Right lobe of liver (tissue), 6 donors: ENCODE data around the gene RPS6KA4. TPM values are rescaled to one million over a fixed set of nuclear protein-coding genes. Genes with fewer than 3 reads are reported as not detected.
A peak's percentile ranks its signal among the peaks of the same experiment; 100 is the strongest.

Source experiments
- ATAC-seq, 4 donors: fragments of 200-7000 bp; cut with Tn5 transposase; one replicate each; pipeline ENCODE4 v1.9.1; 2020; ENCODE audit warnings: mild to moderate bottlenecking in 4 of 4, moderate library complexity in 4 of 4
- DNase-seq, 3 donors: peaks; one replicate each; pipeline ENCODE4 v3.0.0-alpha.2; 2020
- H3K27ac ChIP-seq, 3 donors: fragments of 200-600 bp; one replicate each; pipeline ENCODE4 v1.8.0; 2022
- H3K27me3 ChIP-seq, 2 donors: fragments of 200-600 bp; one replicate each; pipeline ENCODE4 v1.8.0; 2022
- H3K36me3 ChIP-seq, 4 donors: fragments of 200-600 bp; sonication (generic) in 1 of 4; one replicate each; pipeline versions ENCODE4 v1.5.1 to v1.8.0; 2017 to 2022; ENCODE audit warnings: control low read depth in 1 of 4
- H3K4me1 ChIP-seq, 4 donors: fragments of 200-600 bp; sonication (generic) in 1 of 4; one replicate each; pipeline versions ENCODE4 v1.5.1 to v1.8.0; 2017 to 2022; ENCODE audit warnings: control low read depth in 1 of 4
- H3K4me3 ChIP-seq, 3 donors: fragments of 200-600 bp; one replicate each; pipeline ENCODE4 v1.8.0; 2022
- H3K9me3 ChIP-seq, 4 donors: fragments of 200-600 bp; sonication (generic) in 1 of 4; one replicate each; pipeline versions ENCODE4 v1.5.1 to v1.8.0; 2017 to 2022; ENCODE audit warnings: control low read depth in 1 of 4
- POLR2A ChIP-seq: fragments of 450-650 bp; IDR thresholded peaks from one replicate; pipeline ENCODE4 v1.6.1; 2017; ENCODE audit warnings: antibody characterized with exemption, mild to moderate bottlenecking
- WGBS: methylation state at CpG from one replicate; pipeline ENCODE4 v1.1.6; 2018; ENCODE audit warnings: low coverage, low lambda C conversion rate; ENCODE audit not compliant: insufficient coverage; ENCODE audit errors: missing lambda C conversion rate; 5-methylcytosine and 5-hydroxymethylcytosine counted together
- intact Hi-C, 2 donors: fragments of 100-400 bp; cut with DNase I; formaldehyde crosslinking; loops; one replicate each; pipeline versions ENCODE4 v1.11.2 to v1.14.1; 2022
- total RNA-seq, 6 experiments: library from RNA; depleted of rRNA in 2 of 6; stranded (reverse); fragments of >200 nt in 2 of 6; fragmentation: NEBNext Ultra II Directional in 3 of 6; extraction: Animal tissue kit (Norgen Biotek cat#: 25700) in 3 of 6; gene quantifications; one replicate each; pipeline versions ENCODE4 v1.1.0 to v1.2.4, GENCODE V29; 2016 to 2023
- TF ChIP-seq, protein P1 (sequence below), 4 donors: fragments of 200-600 bp in 3 of 4; fragments of 450-650 bp in 1 of 4; IDR thresholded peaks; one replicate each; pipeline versions ENCODE4 v1.5.1 to v1.8.0; 2016 to 2022; ENCODE audit warnings: antibody characterized with exemption in 4 of 4, mild to moderate bottlenecking in 2 of 4
- donor health status: DM: no; HTN: yes; CAD: no.
- donor health status: DM: no; HTN: no; CAD: no.
- donor health status: DM: no; HTN: no; CAD: no.
- donor health status: DM: no; HTN: yes; CAD: no.
- donor health status: DM: no; HTN: yes; CAD: no.

Gene RPS6KA4
- total RNA-seq, 6 experiments from 2014 or later, result 6.6 to 17.9 (median 10.3) TPM

DNA sequence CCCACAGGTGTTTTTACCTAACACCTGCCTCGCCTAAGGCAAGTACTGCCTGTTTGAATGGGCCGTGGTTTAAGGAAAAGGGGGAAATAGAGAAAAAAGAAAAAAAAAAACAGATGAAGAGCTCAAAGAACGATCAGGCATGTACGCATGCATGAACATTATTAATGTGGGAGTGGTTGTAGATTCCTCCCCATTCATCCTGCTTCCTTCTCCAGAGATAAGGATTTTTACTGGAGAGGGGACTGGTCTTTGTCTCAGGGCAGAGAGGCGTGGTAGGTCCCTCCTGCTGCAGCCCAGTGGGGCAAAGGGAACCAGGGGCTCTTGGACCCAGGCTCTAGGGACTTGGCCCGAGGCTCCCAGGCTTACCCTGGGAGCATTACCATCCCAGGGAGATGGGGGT lies 23.1 kb downstream of the RPS6KA4 start:
- Histone ChIP-seq H3K4me1 (no peaks in the 10 kb centered on the region), H3K36me3 (no peaks in the 10 kb centered on the region), H3K9me3 (no peaks in the 10 kb centered on the region), H3K27me3 (no peaks in the 10 kb centered on the region), H3K4me3 (no peak overlapping the region), H3K27ac (no peak overlapping the region)
- DNase-seq (no peak), ATAC-seq (no peak)
- intact Hi-C loops, result no loop called here
- TF ChIP-seq POLR2A, result no peak
- TF ChIP-seq, protein P1, sequence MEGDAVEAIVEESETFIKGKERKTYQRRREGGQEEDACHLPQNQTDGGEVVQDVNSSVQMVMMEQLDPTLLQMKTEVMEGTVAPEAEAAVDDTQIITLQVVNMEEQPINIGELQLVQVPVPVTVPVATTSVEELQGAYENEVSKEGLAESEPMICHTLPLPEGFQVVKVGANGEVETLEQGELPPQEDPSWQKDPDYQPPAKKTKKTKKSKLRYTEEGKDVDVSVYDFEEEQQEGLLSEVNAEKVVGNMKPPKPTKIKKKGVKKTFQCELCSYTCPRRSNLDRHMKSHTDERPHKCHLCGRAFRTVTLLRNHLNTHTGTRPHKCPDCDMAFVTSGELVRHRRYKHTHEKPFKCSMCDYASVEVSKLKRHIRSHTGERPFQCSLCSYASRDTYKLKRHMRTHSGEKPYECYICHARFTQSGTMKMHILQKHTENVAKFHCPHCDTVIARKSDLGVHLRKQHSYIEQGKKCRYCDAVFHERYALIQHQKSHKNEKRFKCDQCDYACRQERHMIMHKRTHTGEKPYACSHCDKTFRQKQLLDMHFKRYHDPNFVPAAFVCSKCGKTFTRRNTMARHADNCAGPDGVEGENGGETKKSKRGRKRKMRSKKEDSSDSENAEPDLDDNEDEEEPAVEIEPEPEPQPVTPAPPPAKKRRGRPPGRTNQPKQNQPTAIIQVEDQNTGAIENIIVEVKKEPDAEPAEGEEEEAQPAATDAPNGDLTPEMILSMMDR (IDR thresholded peaks at IDR 0.05), result no peak
- WGBS, result 27% methylated on average over 2 of the region's 6 CpGs

DNA sequence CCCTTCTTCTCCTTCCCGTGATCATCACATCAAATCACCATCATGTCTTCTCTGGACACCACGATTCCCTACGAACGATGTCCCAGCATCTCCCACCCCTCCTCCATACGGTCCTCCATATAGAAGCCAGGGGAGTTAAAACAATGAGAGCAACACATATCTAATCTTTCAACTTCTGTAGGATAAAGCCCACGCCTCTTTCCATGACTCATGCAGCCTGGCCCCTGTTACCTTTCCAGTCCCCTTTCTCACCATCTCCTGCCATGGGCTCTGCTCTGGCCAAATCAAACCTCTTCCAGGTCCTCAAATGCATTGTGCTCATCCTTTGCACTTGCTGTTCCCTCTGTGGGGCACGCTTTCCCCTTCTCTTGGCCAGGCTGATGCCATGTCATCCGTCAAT lies 23.6 kb downstream of the RPS6KA4 start:
- ATAC-seq (no peak), DNase-seq (no peak)
- H3K36me3 ChIP-seq, result no peaks in the 10 kb centered on the region
- no peaks in the 10 kb centered on the region for H3K9me3 ChIP-seq
- WGBS, result 45% methylated on average over 5 of the region's 8 CpGs
- TF ChIP-seq, protein P1 (IDR thresholded peaks at IDR 0.05), result no peak
- TF ChIP-seq POLR2A, result no peak
- H3K4me1 ChIP-seq, result no peaks in the 10 kb centered on the region
- H3K27ac ChIP-seq, result no peak overlapping the region
- intact Hi-C loops, result no loop called here
- H3K27me3 ChIP-seq, result no peaks in the 10 kb centered on the region
- no peak overlapping the region for H3K4me3 ChIP-seq

DNA sequence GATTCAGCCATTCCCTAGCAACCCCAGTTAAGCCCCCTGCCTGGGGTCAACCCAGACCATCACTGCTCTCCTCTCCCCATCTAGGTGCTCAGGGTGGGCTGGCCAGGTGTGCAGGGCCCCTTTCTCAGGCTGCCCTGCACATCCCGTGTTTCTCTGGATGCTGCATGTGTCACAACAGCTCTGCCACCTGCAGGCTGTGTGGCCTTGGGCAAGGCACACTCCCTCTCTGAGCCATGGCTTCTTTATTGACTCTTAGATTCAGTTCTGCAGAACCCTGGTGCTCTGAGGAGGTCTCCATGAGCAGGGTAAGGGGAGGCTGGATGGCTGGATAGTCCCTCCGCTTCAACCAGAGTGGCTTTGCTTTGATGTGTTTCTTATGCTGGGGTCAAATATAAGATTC lies 24.6 kb downstream of the RPS6KA4 start:
- no peaks in the 10 kb centered on the region for H3K4me1 ChIP-seq
- H3K27ac ChIP-seq, result no peak overlapping the region
- WGBS, result 42% methylated on average over 1 of the region's 2 CpGs
- no peak for TF ChIP-seq POLR2A
- H3K36me3 ChIP-seq, result no peaks in the 10 kb centered on the region
- no peak overlapping the region for H3K4me3 ChIP-seq
- H3K9me3 ChIP-seq, result no peaks in the 10 kb centered on the region
- no peaks in the 10 kb centered on the region for H3K27me3 ChIP-seq
- DNase-seq, result no peak
- no peak for ATAC-seq
- intact Hi-C loops, result no loop called here

GRCh38 chr11:64384028-64384737 lies 25.2 kb downstream of the RPS6KA4 start:
- 51% methylated on average over 10 of the region's 17 CpGs for WGBS
- Histone ChIP-seq H3K27ac (no peak overlapping the region), H3K4me3 (no peak overlapping the region), H3K36me3 (no peaks in the 10 kb centered on the region), H3K4me1 (no peaks in the 10 kb centered on the region), H3K9me3 (no peaks in the 10 kb centered on the region), H3K27me3 (no peaks in the 10 kb centered on the region)
- intact Hi-C loops, result no loop called here
- DNase-seq, result no peak
- TF ChIP-seq POLR2A, result no peak
- TF ChIP-seq, protein P1 (IDR thresholded peaks at IDR 0.05), result no peak
- ATAC-seq, result no peak

GRCh38 chr11:64384981-64385944 lies 26.3 kb downstream of the RPS6KA4 start:
- 49% methylated on average over 6 of the region's 15 CpGs for WGBS
- H3K36me3 ChIP-seq, result no peaks in the 10 kb centered on the region
- H3K27ac ChIP-seq, result no peak overlapping the region
- H3K4me3 ChIP-seq, result no peak overlapping the region
- intact Hi-C loops, result no loop called here
- DNase-seq, result no peak
- no peak for TF ChIP-seq POLR2A
- TF ChIP-seq, protein P1 (IDR thresholded peaks at IDR 0.05), result no peak
- peak in 3 of 4 donors; percentile 17 to 68 (median 52) for ATAC-seq
- H3K27me3 ChIP-seq, result no peaks in the 10 kb centered on the region
- no peaks in the 10 kb centered on the region for H3K4me1 ChIP-seq
- no peaks in the 10 kb centered on the region for H3K9me3 ChIP-seq
